Kidney epithelial cell (primary cell): ENCODE results near the gene RPS6KA2. TPM values are rescaled to one million over a fixed set of nuclear protein-coding genes. Genes with fewer than 3 reads are reported as not detected.

Source experiments
- DNase-seq: peaks from one replicate; pipeline ENCODE4 v3.0.0-alpha.2; 2010; ENCODE audit warnings: low read depth
- H3K27me3 ChIP-seq: 2 replicates; pipeline ENCODE4 v1.6.0; 2011; ENCODE audit warnings: low read length; ENCODE audit not compliant: control insufficient read depth, insufficient read depth
- H3K36me3 ChIP-seq: 2 replicates; pipeline ENCODE4 v1.5.1; 2011; ENCODE audit warnings: low read length; ENCODE audit not compliant: control insufficient read depth, insufficient read depth
- H3K4me3 ChIP-seq: 2 replicates; pipeline ENCODE4 v1.5.1; 2011; ENCODE audit warnings: low read depth, mild to moderate bottlenecking, control low read depth, low read length
- total RNA-seq: library from RNA; depleted of rRNA; stranded (reverse); fragments of >200 nt; gene quantifications from 2 replicates; pipeline ENCODE4 v1.2.3, GENCODE V29; 2015
- TF ChIP-seq, protein P1 (sequence below): IDR thresholded peaks from 2 replicates; pipeline ENCODE4 v1.5.1; 2011; ENCODE audit warnings: mild to moderate bottlenecking, moderate library complexity, low read length, control low read depth, inconsistent platforms; ENCODE audit not compliant: insufficient read depth, poor library complexity, severe bottlenecking

The RPS6KA2 gene
- total RNA-seq, 1 donor from 2014 or later, result 51.9 TPM

DNA sequence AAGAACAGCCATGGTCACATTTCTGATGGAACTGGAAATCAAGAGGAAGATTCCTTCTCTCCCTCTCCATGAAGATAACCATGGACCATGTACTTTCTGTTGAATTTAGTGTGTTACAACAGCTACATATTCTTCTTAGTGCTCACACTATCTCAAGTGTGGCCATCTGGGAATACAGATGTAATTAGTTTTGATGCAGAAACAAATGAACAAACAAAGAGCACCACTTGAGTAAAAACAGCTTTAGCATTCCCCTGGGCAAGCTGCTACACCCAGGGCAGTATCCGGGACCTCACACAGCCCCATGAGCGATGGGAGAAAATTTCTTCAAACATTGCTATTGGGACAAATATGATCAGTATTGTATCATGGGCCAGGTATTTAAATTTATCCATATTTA is 115.7 kb downstream of the RPS6KA2 start:
- Histone ChIP-seq H3K27me3 (no peaks in the 10 kb centered on the region), H3K4me3 (no peak overlapping the region), H3K36me3 (no peaks in the 10 kb centered on the region)
- no peak for DNase-seq
- TF ChIP-seq, protein P1, sequence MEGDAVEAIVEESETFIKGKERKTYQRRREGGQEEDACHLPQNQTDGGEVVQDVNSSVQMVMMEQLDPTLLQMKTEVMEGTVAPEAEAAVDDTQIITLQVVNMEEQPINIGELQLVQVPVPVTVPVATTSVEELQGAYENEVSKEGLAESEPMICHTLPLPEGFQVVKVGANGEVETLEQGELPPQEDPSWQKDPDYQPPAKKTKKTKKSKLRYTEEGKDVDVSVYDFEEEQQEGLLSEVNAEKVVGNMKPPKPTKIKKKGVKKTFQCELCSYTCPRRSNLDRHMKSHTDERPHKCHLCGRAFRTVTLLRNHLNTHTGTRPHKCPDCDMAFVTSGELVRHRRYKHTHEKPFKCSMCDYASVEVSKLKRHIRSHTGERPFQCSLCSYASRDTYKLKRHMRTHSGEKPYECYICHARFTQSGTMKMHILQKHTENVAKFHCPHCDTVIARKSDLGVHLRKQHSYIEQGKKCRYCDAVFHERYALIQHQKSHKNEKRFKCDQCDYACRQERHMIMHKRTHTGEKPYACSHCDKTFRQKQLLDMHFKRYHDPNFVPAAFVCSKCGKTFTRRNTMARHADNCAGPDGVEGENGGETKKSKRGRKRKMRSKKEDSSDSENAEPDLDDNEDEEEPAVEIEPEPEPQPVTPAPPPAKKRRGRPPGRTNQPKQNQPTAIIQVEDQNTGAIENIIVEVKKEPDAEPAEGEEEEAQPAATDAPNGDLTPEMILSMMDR, result no peak

DNA sequence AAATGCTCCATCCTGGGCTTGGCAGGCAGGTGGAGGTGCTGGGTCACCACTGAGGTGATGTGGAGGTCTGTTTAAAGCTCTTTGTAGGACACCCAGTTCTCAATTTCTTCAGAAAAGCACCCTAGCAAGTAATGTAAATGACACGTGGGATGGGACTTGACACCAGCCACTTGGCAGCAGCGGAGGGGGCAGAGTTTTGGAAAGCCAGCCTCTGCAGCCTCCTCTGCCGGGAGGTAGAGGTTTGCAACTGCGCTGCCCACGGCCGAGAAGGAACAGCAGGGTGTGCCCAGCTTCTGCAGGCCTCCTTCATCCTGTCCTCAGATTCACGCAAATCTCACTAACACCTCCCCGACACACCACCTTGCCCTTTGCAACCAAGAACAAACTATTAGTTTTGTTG is 117.9 kb downstream of the RPS6KA2 start:
- no peaks in the 10 kb centered on the region for H3K36me3 ChIP-seq
- TF ChIP-seq, protein P1, result no peak
- no peaks in the 10 kb centered on the region for H3K27me3 ChIP-seq
- H3K4me3 ChIP-seq, result no peak overlapping the region
- no peak for DNase-seq

DNA sequence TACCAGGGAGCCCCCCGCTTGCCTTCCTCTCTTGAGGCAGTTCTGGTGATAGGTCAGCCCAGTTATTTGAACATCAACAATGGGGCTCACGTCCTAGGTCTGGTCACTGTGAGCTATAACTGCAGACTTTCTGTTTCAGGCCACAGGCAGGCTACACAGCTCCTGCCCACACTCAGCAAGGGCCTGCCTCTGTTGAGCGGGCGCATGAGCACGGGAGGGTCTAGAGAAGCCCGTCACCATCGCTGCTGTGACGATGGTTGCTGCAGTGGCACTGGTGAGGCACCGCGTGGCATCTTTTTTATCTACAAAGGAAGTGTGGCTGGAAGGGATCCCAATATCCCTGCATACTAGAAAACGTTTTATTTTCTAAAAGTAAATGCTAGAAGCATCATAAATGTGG is 118.3 kb downstream of the RPS6KA2 start:
- DNase-seq, result no peak
- TF ChIP-seq, protein P1, result no peak
- Histone ChIP-seq H3K4me3 (no peak overlapping the region), H3K36me3 (no peaks in the 10 kb centered on the region), H3K27me3 (no peaks in the 10 kb centered on the region)

DNA sequence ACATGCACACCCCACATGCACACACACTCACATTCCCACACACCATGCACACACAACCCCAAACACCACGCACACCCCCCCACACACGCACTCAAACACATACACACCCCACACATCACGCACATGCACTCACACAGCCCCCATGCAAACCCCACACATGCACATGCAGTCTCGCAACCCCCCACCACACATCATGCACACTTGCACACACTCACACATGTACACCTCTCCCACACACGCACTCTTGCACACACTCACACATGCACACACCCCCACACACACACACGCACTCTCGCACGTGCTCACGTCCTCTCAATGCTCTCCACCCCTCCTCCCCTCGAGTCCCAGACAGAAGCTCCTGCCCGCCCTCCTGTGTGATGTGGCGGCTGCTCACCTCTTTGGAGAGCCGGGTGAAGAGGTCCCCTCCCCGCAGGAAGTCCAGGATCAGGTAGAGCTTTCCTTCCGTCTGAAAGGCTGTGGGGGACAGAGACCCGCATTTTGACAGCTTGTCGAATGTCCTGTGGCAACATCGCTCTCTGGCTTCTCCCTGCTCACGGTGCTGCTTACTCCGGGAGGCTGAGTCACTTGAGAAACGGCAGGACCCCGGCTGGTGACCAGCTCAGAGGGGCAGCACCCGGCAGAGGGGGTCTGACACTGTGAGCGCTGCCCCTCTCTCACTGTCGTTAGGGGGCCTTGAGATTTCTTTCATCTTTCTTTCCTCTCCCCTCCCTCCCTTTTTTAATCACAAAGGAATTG is 119.1 kb downstream of the RPS6KA2 start:
- peaks cover 1% of the 10 kb centered on the region for H3K36me3 ChIP-seq
- TF ChIP-seq, protein P1, result no peak

DNA sequence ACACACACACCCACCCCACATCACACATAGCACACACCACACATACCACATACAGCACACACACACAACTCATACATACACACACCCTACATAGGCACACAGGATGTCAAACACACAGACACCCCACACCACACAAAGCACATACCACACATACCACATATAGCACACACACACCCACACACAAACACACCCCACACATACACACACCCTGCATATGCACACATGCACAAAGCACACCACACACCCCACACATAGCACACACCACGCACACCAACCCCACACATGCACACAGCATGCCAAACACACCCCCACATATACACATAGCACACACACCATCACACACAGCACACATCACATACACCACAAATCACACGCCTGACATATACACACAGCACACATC is 119.7 kb downstream of the RPS6KA2 start:
- DNase-seq, result no peak
- H3K36me3 ChIP-seq, result peaks cover 1% of the 10 kb centered on the region
- TF ChIP-seq, protein P1, result no peak
- no peaks in the 10 kb centered on the region for H3K27me3 ChIP-seq
- H3K4me3 ChIP-seq, result no peak overlapping the region

More for the DNA sequence above, 119.1 kb downstream of the RPS6KA2 start:
- Histone ChIP-seq H3K27me3 (no peaks in the 10 kb centered on the region), H3K4me3 (no peak overlapping the region)
- no peak for DNase-seq
